Measurements from ENCODE around the gene HLA-B.
A peak's percentile ranks its signal among the peaks of the same experiment; 100 is the strongest.
"Not testable (repeated sequence)": the region's sequence is repeated elsewhere in the genome, so short reads cannot be mapped to it uniquely, and the experiment has no call there.

Gene HLA-B

GRCh38 chr6:31356946-31357466, at the start of gene HLA-B:
HLA-B (minus strand) TSS chr6:31357179; CDS start chr6:31357158, 21 bp downstream.
- peaks cover 47% of the 10 kb centered on the region for H3K27me3 ChIP-seq (ENCODE audit: insufficient read depth, insufficient read length)
- H3K4me3 ChIP-seq (ENCODE audit: insufficient read length, low read depth), result peak within 1 kb of the TSS; percentile 64
- no peak for TF ChIP-seq YY1 (IDR thresholded peaks at IDR 0.05; ENCODE audit: insufficient read depth, insufficient read length)
- no peak for TF ChIP-seq ZNF274 (IDR thresholded peaks at IDR 0.05; ENCODE audit: low read depth, low read length)
- TF ChIP-seq SUZ12 (IDR thresholded peaks at IDR 0.05; ENCODE audit: extremely low read depth, insufficient read depth, insufficient read length), result no peak
- peak; percentile 39 for DNase-seq (ENCODE audit: low read depth, low spot score)
- H3K36me3 ChIP-seq (ENCODE audit: insufficient read depth, insufficient read length, low read length), result peaks cover 8% of the 10 kb centered on the region
- no peaks in the 10 kb centered on the region for H3K9me3 ChIP-seq (ENCODE audit: insufficient read depth, low read length)
- H3K4me1 ChIP-seq (ENCODE audit: insufficient read depth, insufficient read length), result no peaks in the 10 kb centered on the region
- H3K9ac ChIP-seq (ENCODE audit: insufficient read length, low read depth), result peak within 1 kb of the TSS; percentile 64

GRCh38 chr6:31405996-31406395, 49.0 kb upstream of the HLA-B start:
- Histone ChIP-seq H3K27me3 (ENCODE audit: insufficient read depth, insufficient read length) (no peaks in the 10 kb centered on the region), H3K36me3 (ENCODE audit: insufficient read depth, insufficient read length, low read length) (peaks cover 16% of the 10 kb centered on the region), H3K4me3 (ENCODE audit: insufficient read length, low read depth) (no peak overlapping the region), H3K4me1 (ENCODE audit: insufficient read depth, insufficient read length) (peaks cover 2% of the 10 kb centered on the region), H3K9ac (ENCODE audit: insufficient read length, low read depth) (no peak overlapping the region), H3K9me3 (ENCODE audit: insufficient read depth, low read length) (no peaks in the 10 kb centered on the region)
- no peak for TF ChIP-seq ZNF274 (IDR thresholded peaks at IDR 0.05; ENCODE audit: low read depth, low read length)
- TF ChIP-seq SUZ12 (IDR thresholded peaks at IDR 0.05; ENCODE audit: extremely low read depth, insufficient read depth, insufficient read length), result no peak
- no peak for DNase-seq (ENCODE audit: low read depth, low spot score)

GRCh38 chr6:31404061-31404364, 47.0 kb upstream of the HLA-B start:
- Histone ChIP-seq H3K4me3 (ENCODE audit: insufficient read length, low read depth) (peak overlapping the region; percentile 88), H3K9ac (ENCODE audit: insufficient read length, low read depth) (peak overlapping the region; percentile 87)
- not testable (repeated sequence) for H3K36me3 ChIP-seq (ENCODE audit: insufficient read depth, insufficient read length, low read length); H3K4me1 ChIP-seq (ENCODE audit: insufficient read depth, insufficient read length); H3K27me3 ChIP-seq (ENCODE audit: insufficient read depth, insufficient read length); H3K9me3 ChIP-seq (ENCODE audit: insufficient read depth, low read length); DNase-seq (ENCODE audit: low read depth, low spot score)

GRCh38 chr6:31403283-31404060, 46.5 kb upstream of the HLA-B start, which contains the start of gene MICA:
MICA (plus strand) TSS chr6:31403595; CDS start chr6:31403633, 38 bp downstream.
- Histone ChIP-seq H3K9ac (ENCODE audit: insufficient read length, low read depth) (peak within 1 kb of the TSS; percentile 87), H3K4me1 (ENCODE audit: insufficient read depth, insufficient read length) (peaks cover 2% of the 10 kb centered on the region), H3K9me3 (ENCODE audit: insufficient read depth, low read length) (0 out of 2 replicates have a peak, but pooled peaks cover 2% of the 10 kb centered on the region), H3K36me3 (ENCODE audit: insufficient read depth, insufficient read length, low read length) (peaks cover 5% of the 10 kb centered on the region), H3K27me3 (ENCODE audit: insufficient read depth, insufficient read length) (no peaks in the 10 kb centered on the region), H3K4me3 (ENCODE audit: insufficient read length, low read depth) (peak within 1 kb of the TSS; percentile 88)
- TF ChIP-seq SUZ12 (IDR thresholded peaks at IDR 0.05; ENCODE audit: extremely low read depth, insufficient read depth, insufficient read length) (no peak), YY1 (IDR thresholded peaks at IDR 0.05; ENCODE audit: insufficient read depth, insufficient read length) (no peak), ZNF274 (IDR thresholded peaks at IDR 0.05; ENCODE audit: low read depth, low read length) (no peak)
- DNase-seq (ENCODE audit: low read depth, low spot score), result peak; percentile 80

GRCh38 chr6:31402324-31403282, 45.6 kb upstream of the HLA-B start:
- peaks cover 2% of the 10 kb centered on the region for H3K4me1 ChIP-seq (ENCODE audit: insufficient read depth, insufficient read length)
- peaks cover 11% of the 10 kb centered on the region; the same call in 1 of the 2 replicates for H3K9me3 ChIP-seq (ENCODE audit: insufficient read depth, low read length)
- no peak for DNase-seq (ENCODE audit: low read depth, low spot score)
- no peaks in the 10 kb centered on the region for H3K27me3 ChIP-seq (ENCODE audit: insufficient read depth, insufficient read length)
- H3K36me3 ChIP-seq (ENCODE audit: insufficient read depth, insufficient read length, low read length), result peaks cover 5% of the 10 kb centered on the region
- peak overlapping the region; percentile 88 for H3K4me3 ChIP-seq (ENCODE audit: insufficient read length, low read depth)
- peak overlapping the region; percentile 61 for H3K9ac ChIP-seq (ENCODE audit: insufficient read length, low read depth)
- no peak for TF ChIP-seq SUZ12 (IDR thresholded peaks at IDR 0.05; ENCODE audit: extremely low read depth, insufficient read depth, insufficient read length)
- no peak for TF ChIP-seq YY1 (IDR thresholded peaks at IDR 0.05; ENCODE audit: insufficient read depth, insufficient read length)

GRCh38 chr6:31401403-31401802, 44.4 kb upstream of the HLA-B start:
- TF ChIP-seq ZNF274 (IDR thresholded peaks at IDR 0.05; ENCODE audit: low read depth, low read length) (no peak), SUZ12 (IDR thresholded peaks at IDR 0.05; ENCODE audit: extremely low read depth, insufficient read depth, insufficient read length) (no peak), YY1 (IDR thresholded peaks at IDR 0.05; ENCODE audit: insufficient read depth, insufficient read length) (no peak)
- H3K36me3 ChIP-seq (ENCODE audit: insufficient read depth, insufficient read length, low read length), result peaks cover 5% of the 10 kb centered on the region
- no peaks in the 10 kb centered on the region for H3K27me3 ChIP-seq (ENCODE audit: insufficient read depth, insufficient read length)
- H3K9ac ChIP-seq (ENCODE audit: insufficient read length, low read depth), result no peak overlapping the region
- no peak for DNase-seq (ENCODE audit: low read depth, low spot score)
- H3K4me3 ChIP-seq (ENCODE audit: insufficient read length, low read depth), result peak overlapping the region; percentile 61
- H3K4me1 ChIP-seq (ENCODE audit: insufficient read depth, insufficient read length), result peaks cover 2% of the 10 kb centered on the region
- H3K9me3 ChIP-seq (ENCODE audit: insufficient read depth, low read length), result peaks cover 11% of the 10 kb centered on the region; the same call in 1 of the 2 replicates

Measured in NT2/D1 (cell line).